ENCODE results near the gene AGBL1.
A peak's percentile ranks its signal among the peaks of the same experiment; 100 is the strongest.

Gene AGBL1

DNA sequence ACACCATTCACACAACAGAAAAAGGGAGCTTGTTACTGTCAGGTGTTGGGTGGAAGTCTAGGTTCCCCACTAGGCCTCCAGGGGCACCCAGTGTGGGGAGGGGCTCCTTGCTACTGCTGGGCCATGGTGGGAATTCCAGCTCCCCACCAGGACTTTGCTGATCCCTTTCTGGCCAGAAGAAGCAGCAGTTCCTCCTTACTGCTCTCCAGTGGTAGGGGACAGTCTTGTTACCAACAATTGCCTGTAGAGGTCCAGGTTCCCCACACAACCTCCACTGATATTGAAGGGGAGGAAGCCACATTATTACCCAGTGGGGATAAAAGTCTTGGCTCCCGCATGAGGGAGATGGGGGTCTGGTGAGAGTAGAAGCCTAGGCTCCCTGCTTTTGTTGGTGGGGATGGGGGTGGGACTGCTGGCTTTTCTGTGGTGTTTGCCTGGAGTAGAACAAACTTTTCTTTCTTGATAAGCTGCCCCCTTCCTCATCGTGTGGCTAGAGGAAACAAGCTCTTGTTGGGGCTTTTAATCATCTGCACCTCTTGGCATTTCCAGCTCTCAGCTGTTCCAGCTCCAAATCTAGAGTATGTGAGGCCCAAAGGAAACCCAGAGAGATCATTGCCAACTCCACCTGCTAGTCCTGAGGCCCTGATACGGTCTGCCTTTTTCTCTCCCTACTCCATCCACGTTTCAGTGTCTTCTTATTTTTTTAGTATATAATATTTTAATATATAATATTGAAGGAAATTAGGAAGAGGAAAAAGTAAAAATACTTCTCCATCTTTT, 824.2 kb downstream of the AGBL1 start:
- DNase-seq, result no peak

DNA sequence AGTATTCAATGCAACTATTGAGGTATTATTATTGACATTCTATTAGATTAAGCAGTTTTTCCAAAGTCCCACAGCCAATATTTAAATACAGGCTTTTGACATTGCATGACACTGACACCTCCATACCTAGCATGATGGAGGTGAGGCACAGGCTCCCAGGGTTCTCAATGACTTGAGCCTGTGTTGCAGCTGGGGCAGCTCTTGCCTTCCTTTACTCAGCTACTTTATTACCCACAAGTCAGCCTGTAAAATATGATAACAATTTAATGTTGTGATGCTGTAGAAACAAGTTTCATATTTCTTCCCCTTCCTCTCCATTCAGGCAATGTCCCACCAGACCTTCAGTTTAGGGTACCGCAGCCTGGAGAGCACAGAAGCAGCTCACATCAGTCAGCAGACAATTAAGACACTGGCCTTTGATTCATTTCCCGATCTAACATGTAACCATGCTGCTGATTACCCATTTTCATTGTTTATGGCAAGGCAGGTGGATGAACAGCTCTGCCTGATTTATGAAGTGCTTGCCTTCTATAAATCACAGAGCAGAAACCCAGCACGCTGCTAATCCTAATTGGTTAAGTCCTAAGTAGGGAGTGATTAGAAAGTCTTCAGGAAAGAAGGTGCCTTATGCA, 826.1 kb downstream of the AGBL1 start:
- DNase-seq, result no peak

- DNase-seq, result no peak
Observed at GRCh38 chr15:86906376-86906775, 826.7 kb downstream of the AGBL1 start.

DNA sequence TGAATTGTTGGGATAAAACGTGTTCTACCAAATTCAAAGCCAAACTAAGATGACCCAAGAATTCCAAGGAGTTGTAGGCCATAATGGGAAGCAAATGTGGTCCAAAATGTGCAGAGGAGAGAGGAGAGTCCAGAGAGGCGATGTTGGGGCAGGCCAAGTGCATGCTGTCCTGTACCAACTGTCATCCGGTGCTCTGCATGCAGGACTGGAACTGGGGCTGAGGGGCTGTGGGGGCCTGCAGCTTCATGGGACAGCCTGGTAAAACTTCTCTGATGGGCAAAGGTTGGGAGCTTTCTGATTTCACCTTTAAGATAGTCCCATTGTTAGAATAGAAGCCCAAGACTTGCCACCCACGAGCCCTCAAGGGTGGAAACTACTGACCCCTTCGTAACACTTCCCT, 831.4 kb downstream of the AGBL1 start:
- no peak for DNase-seq

DNA sequence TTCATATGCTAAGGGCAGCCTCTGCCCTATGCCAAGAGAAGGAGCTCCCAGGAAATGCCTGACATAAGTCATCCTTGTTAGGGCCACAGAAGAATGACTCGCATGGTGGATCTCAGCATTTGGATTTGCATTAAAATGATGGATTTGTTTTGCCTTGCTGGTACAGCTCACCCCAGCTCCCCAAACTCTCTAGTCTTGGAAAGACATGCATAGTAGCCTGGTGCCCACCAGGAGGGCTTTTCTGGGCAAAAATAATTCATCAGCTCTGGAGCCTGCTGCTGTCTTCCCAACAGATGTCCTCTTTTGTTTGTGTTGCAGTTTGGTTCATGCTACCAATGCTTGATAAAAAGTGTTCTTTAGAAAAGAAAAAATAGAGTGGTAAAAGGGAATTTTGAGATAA, 833.0 kb downstream of the AGBL1 start:
- DNase-seq, result no peak

DNA sequence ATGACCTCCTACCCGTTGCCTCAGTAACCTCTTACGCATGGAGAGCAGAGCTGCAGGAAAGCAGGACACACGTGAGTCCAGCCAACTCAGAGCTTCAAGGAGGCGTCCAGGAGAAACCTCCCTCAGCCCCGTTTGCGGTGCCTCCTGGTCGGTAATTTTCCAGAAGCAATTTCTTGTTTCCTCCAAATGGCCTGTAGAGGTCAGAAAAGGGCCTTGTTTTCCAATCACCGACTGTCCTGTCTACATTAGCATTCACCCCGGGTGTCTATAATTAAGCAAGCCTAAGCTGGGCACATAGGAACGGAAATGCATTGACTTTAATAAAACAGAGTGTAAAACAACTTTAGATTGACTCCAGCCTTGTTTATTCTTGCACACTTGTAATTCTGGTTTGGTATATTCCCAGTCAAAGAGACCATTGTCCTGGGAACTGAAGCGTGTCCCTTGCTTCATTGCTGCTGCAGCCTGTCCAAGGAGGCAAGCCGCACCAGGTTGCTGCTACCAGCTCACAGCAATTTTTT, 836.2 kb downstream of the AGBL1 start:
- DNase-seq, result peak; percentile 71

GRCh38 chr15:86916671-86917360, 837.1 kb downstream of the AGBL1 start:
- DNase-seq, result no peak

- DNase-seq, result no peak
Observed at GRCh38 chr15:86917361-86917671, 837.6 kb downstream of the AGBL1 start.

DNA sequence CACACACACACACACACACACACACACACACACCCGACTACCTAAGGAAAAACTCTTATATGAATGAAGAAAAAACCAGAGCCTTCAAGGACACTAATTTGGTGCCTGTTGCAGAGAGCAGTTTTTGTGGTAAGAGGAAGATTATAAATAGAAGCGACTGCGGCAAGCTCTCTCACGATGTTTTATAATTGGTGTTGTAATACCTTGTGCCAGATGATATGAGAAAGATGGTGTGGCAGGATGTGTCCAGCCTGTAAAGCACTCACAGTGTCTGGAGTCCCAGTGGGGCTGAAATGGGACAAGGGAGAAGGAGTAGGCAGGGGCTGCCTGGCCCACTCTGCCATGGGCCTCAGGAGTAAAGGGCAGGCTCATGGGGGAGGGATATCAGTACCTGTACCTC, 839.9 kb downstream of the AGBL1 start:
- DNase-seq, result no peak

DNA sequence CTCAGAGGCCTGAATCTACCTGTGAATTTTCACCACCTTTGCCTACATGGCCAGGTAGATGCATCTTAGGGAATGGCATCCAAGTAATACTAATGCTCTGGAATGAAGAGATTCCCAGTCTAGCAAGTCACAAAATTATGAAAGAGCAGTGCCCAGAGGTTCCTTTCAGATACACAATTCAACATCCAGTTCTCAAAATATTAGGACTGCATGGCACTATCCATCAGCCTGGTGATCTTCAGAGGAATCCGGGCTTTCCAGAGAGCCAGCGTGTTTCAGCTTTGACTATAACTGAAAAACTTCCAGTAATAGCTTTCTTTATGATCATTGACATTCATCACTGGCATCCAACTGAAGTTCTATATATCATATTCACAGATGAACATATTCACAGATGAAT, 849.8 kb downstream of the AGBL1 start:
- DNase-seq, result no peak

- DNase-seq, result no peak
Observed at GRCh38 chr15:86932456-86932855, 852.8 kb downstream of the AGBL1 start.

DNA sequence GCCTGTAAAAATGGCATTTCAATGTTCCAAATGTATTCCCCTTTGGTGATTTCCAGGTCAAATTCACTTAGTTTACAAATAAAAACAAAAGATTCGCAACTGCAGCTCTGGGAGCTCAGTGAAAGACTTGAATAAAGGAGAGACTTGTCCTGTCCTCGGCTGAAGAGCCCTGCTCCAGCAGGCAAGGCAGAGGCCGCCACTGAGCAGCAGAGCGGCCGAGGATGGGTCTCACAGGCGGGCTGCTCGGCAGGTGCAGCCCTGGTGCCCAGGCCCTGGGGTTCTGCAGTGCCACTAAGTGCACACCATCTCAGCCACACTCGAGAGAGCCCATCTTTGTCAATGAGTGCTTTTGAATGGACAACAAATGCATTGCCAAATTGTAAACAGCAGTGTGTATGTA, 856.2 kb downstream of the AGBL1 start:
- no peak for DNase-seq

GRCh38 chr15:86942285-86942684, 862.6 kb downstream of the AGBL1 start:
- no peak for DNase-seq

DNA sequence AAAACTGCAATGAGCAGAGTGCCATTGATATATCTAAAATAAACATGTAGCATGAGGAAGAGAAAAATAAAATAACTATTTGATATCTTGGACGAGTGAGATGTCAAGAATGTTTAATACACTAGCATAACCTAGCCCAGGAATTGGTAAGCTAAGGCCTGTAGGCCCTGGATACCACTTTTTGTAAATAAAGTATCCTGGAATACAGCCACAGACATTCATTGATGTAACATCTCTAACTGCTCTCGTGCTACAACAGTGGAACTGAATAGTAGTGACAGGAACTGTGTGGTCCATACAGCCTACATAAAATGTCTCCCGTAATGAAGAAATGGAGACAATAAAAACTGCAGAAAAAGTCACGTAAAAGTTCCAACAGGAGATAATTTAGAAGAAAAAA, 869.0 kb downstream of the AGBL1 start:
- DNase-seq, result no peak

GRCh38 chr15:86959254-86959653, 879.6 kb downstream of the AGBL1 start:
- DNase-seq, result no peak

- DNase-seq, result no peak
Observed at GRCh38 chr15:86961669-86962068, 882.0 kb downstream of the AGBL1 start.

DNA sequence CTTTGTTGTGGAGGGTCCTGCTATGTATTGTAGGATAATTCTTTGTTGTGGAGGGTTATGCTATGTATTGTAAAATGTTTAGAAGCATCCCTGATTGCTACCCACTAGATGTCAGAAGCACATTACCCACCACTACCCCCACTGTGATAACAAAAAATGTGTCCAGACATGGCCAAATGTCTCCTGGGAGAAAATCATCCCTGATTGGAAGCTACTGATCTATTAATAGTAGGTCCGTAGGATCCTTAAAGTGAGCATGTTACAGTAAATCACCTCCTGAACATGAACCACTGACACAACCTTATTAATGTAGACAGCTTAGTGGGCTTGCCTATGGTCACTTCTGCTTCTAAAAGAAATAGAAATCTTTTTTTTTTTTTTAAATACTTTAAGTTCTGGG, 884.6 kb downstream of the AGBL1 start:
- DNase-seq, result no peak

DNA sequence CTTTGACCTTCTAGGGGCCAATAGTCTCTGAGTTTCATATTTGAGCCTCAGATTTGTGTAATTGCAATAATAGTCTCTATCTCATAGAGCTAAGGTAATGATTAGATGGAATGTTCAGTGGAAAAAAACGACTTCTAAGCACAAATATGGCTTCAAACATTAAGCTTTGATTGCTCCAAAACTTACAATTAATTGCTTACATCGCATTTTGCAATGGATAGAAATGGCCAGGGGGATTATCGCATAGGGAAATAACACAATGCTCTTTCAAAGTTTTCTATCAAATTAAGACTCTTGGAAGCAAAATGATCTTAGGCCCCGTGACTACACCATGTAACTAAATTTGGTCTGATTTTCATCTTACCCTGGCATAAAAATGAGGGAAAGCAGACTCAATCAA, 888.6 kb downstream of the AGBL1 start:
- DNase-seq, result no peak

DNA sequence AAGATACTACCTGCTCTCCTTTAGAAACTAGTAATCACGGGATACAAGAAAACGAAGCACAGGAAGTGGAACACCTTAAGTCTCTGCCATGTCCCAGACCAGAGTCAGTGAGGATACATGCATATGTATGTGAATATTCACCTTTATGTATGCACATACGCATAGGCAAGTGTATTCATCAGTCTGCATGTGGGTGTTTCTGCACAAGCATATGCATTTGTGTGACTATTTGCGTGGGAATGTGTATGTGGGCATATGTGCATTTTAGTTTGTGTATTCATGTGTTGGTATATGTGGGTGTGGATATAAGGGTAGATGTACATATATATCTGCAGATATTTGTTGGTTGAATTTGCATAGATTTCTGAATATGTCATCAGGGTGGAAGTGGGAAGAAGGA, 889.7 kb downstream of the AGBL1 start:
- DNase-seq, result no peak

- no peak for DNase-seq
Observed at GRCh38 chr15:86973284-86973844, 893.7 kb downstream of the AGBL1 start.

DNA sequence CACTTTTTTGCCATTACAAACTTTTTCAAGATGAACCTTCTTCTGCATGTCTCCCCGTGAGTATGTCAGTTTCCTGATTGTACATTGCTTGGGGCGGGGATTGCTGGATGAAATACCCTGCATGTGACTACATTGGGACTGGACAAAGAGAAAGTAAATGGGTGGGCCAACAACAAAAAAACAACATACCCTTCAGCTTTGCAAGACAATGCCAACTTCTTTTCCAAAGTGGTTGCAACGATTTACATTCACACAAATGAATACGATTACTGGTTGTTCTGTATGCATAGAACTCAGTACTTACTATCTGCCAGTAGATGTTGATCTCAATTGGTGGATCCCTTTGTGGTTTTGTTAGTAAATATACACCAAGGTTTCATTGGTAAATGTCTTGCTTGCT, 908.4 kb downstream of the AGBL1 start:
- no peak for DNase-seq

DNA sequence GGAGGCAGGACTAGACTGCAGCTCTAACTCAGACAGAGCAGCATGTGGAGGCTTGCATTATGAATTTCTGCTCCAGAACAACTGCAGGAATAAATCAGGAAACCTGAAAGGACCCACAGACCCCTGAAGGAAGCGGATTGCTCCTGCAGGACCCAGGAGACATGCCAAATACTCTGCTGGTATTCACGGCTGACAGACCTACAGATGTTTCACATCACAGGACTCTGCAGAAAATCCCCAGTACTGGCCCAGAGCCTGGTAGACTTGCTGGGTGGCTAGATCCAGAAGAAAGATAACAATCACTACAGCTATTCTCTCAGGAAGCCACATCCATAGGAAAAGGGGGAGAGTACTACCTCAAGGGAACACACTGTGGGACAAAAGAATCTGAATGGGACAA, 942.1 kb downstream of the AGBL1 start:
- DNase-seq, result no peak

DNA sequence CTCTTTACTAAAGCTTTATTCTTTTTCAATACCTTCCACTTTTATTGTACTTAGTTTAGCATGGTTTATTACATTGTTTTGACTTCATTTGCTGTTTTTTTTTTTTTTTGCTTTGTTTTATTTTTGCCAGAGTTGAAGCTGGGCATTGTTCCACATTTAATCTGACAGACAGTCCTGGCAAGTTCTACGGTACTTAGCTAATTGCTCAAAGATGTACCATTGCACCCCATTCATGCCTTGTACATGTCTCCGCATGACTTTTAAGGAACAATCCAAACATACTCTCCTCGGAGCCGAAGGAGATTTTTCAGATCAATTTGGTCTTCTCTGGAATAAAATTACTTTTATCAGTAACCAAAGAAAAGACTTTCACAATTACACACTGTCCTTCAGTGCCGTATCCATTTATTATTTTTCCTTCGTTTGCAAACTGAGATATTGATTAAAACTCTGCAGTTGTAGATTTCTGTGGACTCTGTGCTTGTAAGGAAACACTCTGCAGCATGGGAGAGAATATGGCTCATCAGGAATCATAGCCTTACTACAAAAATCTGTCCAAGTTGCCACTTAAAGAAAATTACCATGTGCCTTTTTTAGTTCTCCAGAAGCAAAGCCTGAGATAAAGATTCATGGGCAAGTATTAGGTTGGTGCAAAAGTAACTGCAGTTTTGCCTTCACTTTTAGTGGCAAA, 952.0 kb downstream of the AGBL1 start:
- DNase-seq, result no peak

All from NCI-H510A treated with DMSO at 0.1 percent for 48 hours (cell line).